Head of caudate nucleus (tissue), 42 donors: Measurements from ENCODE around the gene DIDO1.
A peak's percentile ranks its signal among the peaks of the same experiment; 100 is the strongest.
"Not testable (repeated sequence)": the region's sequence is repeated elsewhere in the genome, so short reads cannot be mapped to it uniquely, and the experiment has no call there.

Source experiments
- DNase-seq, 42 donors: peaks; one replicate each; pipeline versions ENCODE4 v3.0.0 to v3.0.0-alpha.2; 2020 to 2021; ENCODE audit warnings: mixed read lengths in 7 of 42
- intact Hi-C: fragments of 100-400 bp; cut with DNase I; formaldehyde crosslinking; loops from one replicate; pipeline ENCODE4 v1.15.0; 2022

Gene DIDO1

DNA sequence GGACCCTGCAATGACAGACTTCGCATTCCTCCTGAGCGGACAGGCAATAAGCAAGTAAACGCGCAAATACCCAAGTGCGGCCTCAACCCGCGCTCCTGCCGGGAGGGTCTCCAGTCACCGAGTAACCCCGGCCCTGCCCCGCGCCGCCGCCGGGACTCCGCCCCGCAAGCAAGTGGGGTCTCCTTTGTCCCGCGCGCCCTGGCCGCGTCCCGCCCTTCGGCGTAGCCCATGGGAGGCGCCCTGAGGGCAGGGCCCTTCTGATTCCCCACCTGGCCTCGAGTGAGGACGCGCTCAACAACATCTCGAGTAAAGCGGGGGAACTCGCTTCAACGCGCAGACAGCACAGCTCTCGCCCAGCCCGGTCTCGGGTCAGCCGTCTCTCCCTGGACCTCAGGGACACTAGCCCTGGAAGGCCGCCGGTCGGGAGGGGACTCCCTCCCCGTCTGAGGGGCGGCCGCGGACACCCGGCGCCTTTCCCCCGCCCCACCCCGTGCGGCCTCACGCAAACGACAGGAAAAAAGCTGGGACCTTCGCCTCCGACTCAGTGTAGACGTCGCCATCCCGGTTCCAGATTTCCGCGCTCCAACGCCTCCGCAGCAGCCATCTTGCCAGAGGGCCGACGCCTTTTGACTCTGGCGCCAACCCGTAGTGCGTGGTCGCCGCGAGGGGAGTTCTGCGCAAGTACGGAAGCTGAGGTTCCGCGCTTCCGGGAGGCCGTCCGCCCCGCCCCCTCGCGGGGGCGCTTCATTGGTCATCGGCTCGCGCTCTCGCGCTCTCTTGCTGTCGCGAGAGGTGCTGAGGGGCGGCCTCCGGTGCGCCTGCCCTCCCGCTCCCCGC is 11.2 kb upstream of the DIDO1 start:
- peak; percentile 76 to 98 (median 93) for DNase-seq
- intact Hi-C loops = loop anchor here (1.0 kb wide), 1 partner anchor 11 kb away; the partner anchor contains the start of gene DIDO1

DNA sequence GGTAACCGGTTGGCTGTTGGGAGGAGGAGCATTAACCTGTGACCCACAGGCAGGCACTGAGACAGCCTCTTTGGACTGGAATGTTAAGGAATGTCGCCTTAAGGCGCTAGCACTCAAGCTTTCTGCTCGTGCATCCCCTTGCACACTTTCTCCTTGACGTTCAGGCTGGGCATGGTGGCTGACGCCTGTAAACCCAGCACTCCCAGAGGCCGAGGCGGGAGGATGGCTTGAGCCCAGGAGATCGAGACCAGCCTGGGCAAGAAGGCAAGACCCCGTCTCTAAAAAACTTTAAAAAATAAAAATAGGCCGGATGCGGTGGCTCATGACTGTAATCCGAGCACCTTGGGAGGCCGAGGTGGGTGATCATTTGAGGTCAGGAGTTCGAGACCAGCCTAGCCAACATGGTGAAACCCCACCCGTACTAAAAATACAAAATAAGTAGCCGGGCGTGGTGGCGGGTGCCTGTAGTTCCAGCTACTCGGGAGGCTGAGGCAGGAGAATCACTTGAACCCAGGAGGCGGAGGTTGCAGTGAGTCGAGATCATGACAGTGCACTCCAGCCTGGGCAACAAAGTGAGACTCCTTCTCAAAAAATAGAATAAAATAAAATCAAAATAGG is 9.8 kb upstream of the DIDO1 start:
- intact Hi-C loops = no loop called here
- DNase-seq = no peak

DNA sequence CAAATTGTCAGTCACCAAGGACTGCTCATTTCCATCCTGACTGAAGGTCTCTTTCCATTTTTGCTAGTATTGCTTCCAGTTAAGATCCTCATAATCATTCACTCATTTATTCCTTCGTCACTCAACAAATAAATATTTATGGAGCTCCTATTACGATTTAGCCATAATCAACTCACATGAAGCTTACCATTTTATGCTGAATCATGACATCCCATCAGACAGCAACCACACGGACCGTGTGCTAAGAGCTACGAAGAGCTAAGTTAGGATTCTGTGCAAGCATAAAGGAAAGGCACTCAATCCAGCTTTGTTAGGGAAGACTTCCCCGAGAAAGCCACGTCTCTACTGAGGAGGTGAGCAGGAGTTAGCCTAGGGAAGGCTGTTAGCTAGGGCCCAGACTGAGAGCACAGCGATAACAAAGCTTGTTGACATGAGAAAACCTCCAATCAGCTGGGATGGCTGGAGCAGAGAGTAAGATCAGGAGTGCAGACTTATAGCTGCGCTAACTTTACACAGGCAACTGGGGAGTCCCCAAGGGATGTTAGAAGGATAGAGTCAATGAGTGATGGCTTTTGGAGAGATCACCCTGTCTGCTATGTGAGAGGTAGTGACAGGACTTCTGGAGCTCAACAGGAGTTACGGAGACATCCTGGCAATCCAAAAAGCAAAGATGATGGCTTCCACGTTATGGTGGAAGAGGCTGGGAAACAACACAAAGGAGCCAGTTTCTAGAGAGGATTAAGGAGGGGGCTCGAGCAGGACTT is 9.1 kb upstream of the DIDO1 start:
- DNase-seq = no peak
- intact Hi-C loops = no loop called here

DNA sequence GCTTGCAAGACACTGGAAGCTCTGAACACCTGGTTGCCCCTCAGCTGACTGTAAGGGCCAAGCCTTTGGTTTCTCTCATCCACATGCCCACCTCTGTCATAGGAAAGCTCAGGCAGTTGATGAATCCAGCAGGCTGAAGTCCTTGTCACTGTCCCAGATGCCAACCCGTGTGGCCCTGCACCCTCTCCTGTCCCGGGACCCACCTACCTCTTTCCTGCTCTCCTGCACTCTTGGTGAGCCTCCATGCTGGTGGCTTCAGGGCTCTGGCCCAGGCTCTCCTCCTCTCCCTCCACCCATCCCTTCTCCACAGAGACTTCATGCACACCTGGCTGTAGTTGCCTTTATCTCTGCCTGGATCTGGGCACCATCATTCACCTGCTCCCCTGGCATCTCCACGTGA is 7.7 kb upstream of the DIDO1 start:
- intact Hi-C loops = no loop called here
- no peak for DNase-seq

DNA sequence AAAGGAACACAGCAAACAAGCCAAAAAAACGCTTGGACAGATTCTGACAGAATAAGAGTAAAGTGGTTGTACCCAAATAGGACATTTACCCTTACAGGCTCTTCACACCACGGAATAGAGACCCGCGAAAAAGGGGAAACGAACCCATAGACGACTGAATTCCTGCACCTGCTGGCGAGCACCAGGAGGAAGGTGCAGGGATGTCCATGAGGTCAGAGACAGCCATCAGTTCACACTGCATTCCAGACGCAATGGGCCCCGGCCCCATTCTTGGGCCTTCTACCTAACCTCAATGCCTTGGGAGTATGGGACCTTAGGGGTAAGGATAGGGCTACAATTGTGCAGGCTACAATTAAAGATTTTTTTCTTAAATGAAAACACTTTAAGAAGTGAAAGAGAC is 5.2 kb upstream of the DIDO1 start:
- DNase-seq = no peak
- intact Hi-C loops = no loop called here

DNA sequence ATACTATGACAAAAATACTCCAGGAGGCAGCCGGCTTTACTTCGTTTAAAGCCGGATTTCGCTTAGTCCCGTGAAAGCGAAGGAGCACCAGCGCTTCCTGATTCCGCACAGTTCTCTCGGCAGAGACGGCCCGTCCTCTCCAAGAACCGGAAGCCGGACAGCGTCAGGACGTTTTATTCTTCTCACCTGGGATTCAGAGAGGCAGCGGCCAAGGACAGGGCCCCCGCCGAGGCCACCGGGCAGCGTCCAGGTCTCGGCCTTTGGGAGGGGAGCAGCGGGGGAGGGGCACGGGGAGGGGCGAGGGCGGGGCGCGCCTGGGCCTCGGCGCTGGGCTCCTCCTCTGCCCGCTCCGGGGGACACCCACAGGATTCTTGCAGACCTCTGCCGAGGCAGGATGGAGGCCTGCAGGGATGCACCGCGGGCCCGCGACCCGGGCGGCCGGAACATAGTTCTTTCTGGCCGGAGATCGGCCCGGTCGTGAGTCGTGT is 2.8 kb upstream of the DIDO1 start:
- peak in 29 of 42 donors; percentile 20 to 65 (median 36) for DNase-seq

DNA sequence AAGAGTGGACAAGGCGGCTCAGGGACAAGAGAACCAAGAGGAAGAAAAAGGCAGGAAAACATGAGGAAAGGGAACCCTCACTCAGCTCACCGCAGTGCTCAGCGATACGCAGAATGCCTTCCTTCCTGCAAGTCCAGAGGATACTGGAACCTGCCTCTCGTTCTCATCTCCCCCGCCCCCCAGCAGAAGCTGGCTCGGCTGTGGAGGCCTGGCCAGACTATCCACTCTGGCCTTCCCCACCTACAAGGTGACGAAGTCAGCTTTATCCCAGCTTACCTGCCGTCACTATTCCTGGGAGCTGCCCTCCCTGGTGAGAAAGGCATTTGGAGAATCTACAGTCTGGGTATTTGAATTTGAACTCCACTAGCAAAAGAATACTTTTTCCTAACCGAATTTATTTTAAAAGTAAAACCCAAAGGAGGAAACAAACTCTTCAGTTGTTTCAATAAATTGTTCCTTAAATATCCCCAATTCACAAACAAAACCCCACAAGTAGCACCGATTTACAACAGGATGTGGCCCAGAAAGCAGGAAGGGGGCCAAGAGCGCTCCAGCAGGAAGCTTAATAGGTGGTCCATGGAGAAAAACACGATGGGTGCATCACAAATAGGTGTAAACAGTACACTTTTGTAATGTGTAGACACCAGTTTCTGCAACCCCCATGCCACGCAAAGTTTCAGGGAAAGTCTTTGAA is 2.1 kb upstream of the DIDO1 start:
- intact Hi-C loops = no loop called here
- DNase-seq = no peak

More for the DNA sequence above, 2.8 kb upstream of the DIDO1 start:
- intact Hi-C loops = no loop called here

DNA sequence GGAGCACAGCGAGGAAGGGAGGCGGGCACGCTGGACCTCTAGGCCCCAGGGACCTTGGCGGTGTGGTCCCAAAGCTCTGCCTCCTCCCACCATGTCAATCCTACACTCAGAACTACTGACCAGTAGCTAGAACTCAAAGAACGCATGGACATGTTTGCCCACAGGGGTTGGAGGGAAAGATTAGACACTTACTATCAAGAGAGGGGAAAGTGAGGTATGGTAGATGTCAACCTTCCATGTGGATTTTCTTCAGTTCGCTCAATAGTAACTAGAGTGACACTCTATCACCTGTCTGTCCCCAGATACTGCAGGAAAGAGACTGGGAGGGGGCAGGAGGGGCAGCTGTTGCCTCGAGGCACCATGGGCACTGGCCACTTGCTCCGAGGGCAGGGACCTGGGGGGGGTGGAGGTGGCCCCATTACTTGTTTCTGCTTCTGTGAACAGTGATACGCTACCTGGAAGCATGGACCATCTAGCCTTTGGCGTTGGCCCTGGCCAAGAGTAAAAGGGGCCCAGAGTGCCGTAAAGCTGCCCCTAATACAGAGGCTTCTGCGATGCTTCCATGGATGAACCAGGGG is 912 bp upstream of the DIDO1 start:
- DNase-seq = no peak
- intact Hi-C loops = no loop called here

DNA sequence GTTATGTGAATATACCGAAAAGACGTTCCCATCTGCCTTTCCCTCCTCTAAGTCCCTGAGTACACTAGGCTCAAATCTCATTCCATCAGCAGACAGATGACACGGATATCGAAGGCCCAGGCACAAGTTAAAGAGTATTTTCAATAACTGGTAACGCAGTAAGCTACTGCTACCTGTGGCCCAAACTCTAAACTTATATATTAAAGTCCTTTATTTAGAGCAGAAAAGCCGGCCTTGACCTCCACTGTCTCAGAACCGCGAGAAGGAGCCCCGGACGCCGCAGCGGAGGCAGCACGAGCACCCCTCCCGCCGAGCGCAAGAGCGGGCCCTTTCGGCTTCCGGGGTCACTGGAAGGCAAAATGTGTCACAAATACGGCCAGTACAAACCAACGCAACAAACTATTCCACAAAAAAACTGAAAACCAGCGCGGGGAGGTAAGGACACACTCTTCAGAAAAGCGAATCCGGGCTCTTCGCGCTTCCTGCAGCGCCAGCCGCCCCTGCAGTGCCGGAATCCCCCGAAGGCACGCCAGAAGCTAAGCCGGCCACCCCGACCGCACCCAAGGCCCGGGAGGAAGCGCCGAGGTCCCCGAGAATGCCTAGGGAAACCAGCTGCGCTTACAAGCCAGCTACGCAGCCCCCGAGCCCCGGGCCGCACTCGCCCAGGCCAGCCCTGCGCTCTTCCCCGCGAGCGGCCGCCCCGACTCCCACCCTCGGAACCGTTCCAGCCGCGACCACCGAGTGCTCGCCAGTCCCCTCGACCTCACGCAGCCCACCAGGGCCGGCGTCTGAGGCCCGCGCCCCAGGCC is 681 bp downstream of the DIDO1 start:
- peak in 35 of 42 donors; percentile 22 to 70 (median 48) for DNase-seq
- intact Hi-C loops = loop anchor here (1.0 kb wide), 1 partner anchor 12 kb away; no protein-coding TSS in a partner anchor

DNA sequence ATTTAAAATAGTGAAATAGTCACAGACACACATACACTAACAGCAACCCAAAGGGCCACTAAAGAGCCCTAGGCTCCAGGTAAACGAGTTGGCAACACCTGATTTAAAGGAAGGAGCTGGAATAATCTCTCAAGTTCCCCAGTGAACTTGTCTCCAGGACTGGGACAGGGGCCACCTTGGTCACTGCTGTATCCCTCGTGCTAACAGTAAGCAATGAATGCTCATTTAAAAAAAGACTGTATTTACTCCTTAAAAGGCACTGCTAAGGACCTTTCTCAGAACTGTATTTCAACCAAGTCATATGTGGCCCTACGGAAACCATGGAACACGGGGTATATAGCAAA is 1.3 kb downstream of the DIDO1 start:
- DNase-seq = no peak
- intact Hi-C loops = no loop called here

DNA sequence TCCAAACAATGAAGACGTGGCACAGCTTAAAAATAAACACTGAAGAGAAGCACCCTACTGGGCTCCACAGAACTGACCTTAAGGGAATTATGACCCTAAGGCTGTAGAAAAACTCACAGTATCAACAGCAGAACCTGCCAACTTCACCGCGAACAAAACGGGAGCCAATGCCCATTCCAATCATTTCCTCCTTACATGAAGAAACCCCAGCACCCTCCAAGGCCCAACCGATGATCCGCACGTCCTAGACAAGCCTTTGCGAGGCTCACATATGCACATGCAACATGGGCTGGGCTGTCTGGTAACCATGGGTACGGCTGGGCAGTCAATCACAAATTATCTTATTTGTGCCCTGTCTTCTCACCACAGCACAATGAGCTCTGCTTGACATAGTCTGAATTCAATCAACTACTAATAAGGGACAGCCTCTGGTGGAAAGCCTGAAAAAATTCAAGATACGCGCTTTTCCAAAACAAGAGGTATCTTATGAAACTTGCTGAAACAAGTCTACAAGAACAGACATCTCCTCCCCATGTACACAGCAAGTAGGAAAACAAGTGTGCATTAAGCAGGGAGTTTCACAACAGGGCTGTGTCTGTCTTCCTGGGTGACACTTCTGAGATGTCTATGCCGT is 1.7 kb downstream of the DIDO1 start:
- no peak for DNase-seq
- intact Hi-C loops = no loop called here

DNA sequence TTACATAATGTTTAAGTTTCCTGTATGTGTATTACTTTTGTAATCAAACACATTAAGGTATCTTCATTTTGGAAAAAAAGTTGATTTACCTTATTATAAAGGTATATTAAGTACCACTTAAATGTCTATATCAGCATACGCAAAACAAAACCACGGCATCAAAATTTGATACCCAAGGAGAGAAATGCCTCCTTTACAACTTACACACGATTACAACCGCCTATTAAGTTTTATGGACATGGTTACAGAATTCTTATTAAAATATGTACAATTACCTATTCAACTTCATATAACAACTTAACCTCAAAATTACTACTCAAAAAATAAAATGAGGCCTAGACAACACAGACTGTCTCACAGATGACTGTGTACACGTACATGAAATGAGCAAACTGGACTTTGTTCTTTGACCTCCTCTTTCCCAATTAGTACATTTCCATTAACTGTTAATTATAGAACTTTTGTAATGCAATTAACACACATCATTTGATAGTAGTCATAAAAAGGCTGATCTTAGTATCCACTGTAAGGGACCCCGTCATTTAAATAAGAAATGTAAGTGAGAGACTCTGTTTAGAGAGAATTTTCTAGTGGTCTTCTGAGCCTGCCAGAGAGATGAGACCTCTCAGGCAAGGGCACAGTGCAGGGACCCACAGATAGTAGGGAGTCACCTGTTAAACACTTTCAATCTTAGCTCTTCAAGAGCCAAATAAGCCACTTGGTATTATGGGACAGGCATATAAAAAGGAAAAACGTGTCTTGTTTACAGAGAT is 2.5 kb downstream of the DIDO1 start:
- no peak for DNase-seq
- intact Hi-C loops = no loop called here

DNA sequence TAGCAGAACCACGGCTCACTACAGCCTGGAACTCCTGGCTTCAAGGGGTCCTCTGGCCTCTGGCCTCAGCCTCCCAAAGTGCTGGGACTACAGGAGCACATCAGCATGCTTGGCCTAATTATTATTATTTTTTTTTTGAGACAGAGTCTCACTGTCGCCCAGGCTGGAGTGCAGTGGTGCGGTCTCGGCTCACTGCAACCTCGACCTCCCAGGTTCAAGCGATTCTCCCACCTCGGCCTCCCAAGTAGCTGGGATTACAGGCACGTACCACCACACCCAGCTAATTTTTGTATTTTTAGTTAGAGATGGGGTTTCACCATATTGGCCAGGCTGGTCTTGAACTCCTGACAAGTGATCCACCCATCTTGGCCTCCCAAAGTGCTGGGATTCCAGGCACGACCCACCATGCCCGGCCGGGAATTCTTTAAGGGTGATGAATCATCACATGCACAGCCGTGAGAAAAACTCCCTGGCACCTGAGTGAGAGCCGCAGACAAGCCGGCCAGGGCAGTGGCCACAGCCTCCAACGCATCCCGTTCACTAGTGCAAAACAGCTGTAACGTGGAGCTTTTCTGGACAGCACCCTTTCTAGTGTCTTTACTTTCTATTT is 3.1 kb downstream of the DIDO1 start:
- intact Hi-C loops, DNase-seq: not testable (repeated sequence)

DNA sequence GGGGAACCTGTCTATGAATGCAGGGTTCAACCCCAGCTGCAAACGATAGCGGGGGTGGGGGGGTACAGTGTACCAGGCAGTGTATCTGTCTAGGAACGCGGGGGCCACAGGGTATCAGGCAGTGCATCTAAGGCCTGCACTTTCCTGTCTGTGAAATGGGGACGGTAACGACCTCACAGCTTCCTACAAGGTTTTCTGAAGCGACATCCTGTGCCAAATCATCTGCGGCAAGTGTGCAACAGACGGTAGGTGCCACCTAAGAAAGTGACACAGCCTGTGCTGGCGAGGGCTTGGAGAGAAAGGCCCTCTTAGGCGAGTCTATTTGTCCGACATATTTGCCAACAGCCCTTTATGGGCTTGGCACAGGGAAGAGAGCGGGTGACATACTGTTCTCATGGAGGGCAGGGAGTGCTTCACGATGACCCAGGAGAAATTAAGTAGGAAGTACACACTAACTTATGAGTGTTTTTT is 3.8 kb downstream of the DIDO1 start:
- DNase-seq = no peak
- intact Hi-C loops = no loop called here

DNA sequence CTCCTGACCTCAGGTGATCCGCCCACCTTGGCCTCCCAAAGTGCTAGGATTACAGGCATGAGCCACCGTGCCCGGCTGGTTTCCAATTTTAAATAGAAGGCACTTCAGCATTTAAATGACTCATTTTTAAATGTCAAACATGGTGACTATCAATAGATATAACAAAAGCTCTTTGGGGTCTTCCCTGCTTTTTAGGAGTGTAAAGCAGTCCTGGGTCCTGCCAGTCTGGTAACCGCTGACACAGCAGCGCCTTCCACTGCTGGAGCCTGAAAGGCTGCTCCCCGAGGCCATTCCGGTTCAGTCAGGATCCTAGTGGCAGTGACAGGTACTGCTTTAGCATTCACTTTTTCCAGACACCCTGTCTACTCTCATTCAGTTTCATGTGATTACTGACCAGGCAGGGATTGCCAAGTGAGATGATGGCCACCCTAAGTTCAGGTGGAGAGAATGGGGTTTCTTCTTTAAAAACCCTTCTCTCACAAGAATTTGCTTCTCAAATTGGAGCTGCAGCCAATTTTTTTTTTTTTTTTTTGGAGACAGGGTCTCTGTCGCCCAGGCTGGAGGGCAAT is 5.1 kb downstream of the DIDO1 start:
- DNase-seq = peak in 11 of 42 donors; percentile 24 to 65 (median 40)
- intact Hi-C loops = no loop called here

DNA sequence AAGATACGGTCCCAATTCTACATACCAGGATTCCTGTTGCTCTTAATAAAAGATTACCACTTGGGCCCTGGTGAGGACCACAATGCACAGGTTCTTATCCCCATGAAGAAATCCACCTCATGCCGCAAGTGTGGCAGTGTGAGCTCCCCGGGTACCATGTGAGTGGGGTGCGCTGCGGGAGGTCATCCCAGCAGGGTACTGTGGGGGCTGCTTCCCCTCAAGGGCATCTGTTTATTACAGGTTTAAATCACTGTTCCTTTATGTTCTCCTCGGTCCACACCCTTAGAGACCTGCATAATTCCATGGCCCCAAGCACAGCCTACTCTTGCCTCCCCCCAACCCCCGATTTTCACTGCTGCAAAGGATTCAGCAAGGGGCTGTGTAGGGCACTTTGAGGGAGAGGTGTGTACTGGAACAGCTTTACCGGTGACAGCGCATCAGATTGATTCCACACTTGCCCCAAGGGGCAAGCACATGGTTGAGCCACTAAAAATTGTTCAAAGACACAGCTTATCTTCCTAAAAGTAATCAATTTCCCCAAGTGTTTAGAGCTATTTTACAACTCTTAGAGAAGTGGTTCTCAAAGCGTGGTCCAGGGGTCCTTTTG is 6.2 kb downstream of the DIDO1 start:
- intact Hi-C loops = no loop called here
- DNase-seq = no peak
